Progenitor cell of endocrine pancreas (in vitro differentiated cells): ENCODE measurements around the gene BICC1. TPM values are rescaled to one million over a fixed set of nuclear protein-coding genes. Genes with fewer than 3 reads are reported as not detected.

Source experiments
- DNase-seq: peaks from one replicate; pipeline ENCODE4 v3.0.0; 2021; ENCODE audit warnings: low spot score; ENCODE audit not compliant: unreplicated experiment
- H3K27ac Mint-ChIP-seq: 2 replicates; pipeline ENCODE4 v1.8.0; 2021; ENCODE audit warnings: mild to moderate bottlenecking, moderate library complexity, mixed read lengths
- H3K27me3 Mint-ChIP-seq: 2 replicates; pipeline ENCODE4 v1.8.0; 2021; ENCODE audit warnings: mixed read lengths
- H3K36me3 Mint-ChIP-seq: 2 replicates; pipeline ENCODE4 v1.8.0; 2022; ENCODE audit warnings: mixed read lengths; ENCODE audit not compliant: insufficient read depth
- H3K4me1 Mint-ChIP-seq: 2 replicates; pipeline ENCODE4 v1.8.0; 2021; ENCODE audit warnings: low read depth, mixed read lengths
- H3K4me3 Mint-ChIP-seq: 2 replicates; pipeline ENCODE4 v1.8.0; 2021; ENCODE audit warnings: low read depth, mild to moderate bottlenecking, moderate library complexity, mixed read lengths
- H3K9me3 Mint-ChIP-seq: 2 replicates; pipeline ENCODE4 v1.8.0; 2021; ENCODE audit warnings: low read depth, mixed read lengths
- CTCF ChIP-seq: fragments of 200-600 bp; sonication (generic); IDR thresholded peaks from one replicate; pipeline ENCODE4 v1.5.0; 2021; ENCODE audit warnings: antibody characterized with exemption, mild to moderate bottlenecking; ENCODE audit not compliant: unreplicated experiment
- total RNA-seq: library from RNA; stranded (reverse); gene quantifications from 2 replicates; pipeline ENCODE4 v1.2.1, GENCODE V29; 2021

Gene BICC1
- total RNA-seq, 1 donor from 2014 or later: 4.9 TPM

- peaks cover 3% of the 10 kb centered on the region for H3K9me3 Mint-ChIP-seq
- no peak overlapping the region for H3K27ac Mint-ChIP-seq
- no peak for TF ChIP-seq CTCF
- H3K4me3 Mint-ChIP-seq: no peak overlapping the region
- no peaks in the 10 kb centered on the region for H3K27me3 Mint-ChIP-seq
- no peak for DNase-seq
- no peaks in the 10 kb centered on the region for H3K36me3 Mint-ChIP-seq
- peaks cover 1% of the 10 kb centered on the region for H3K4me1 Mint-ChIP-seq
Observed at GRCh38 chr10:58698777-58699356, 186.2 kb downstream of the BICC1 start.

GRCh38 chr10:58700591-58700990, 187.9 kb downstream of the BICC1 start:
- no peaks in the 10 kb centered on the region for H3K36me3 Mint-ChIP-seq
- no peak overlapping the region for H3K27ac Mint-ChIP-seq

GRCh38 chr10:58701405-58702135, 188.9 kb downstream of the BICC1 start:
- Mint-ChIP-seq H3K4me3 (no peak overlapping the region), H3K27me3 (no peaks in the 10 kb centered on the region), H3K4me1 (peaks cover 1% of the 10 kb centered on the region), H3K36me3 (no peaks in the 10 kb centered on the region), H3K9me3 (peaks cover 2% of the 10 kb centered on the region), H3K27ac (no peak overlapping the region)
- TF ChIP-seq CTCF: no peak
- no peak for DNase-seq

More at GRCh38 chr10:58700591-58700990, 187.9 kb downstream of the BICC1 start:
- no peak for DNase-seq
- Mint-ChIP-seq H3K4me3 (no peak overlapping the region), H3K4me1 (peaks cover 1% of the 10 kb centered on the region), H3K9me3 (no peaks in the 10 kb centered on the region), H3K27me3 (no peaks in the 10 kb centered on the region)
- no peak for TF ChIP-seq CTCF

GRCh38 chr10:58704226-58704625, 191.6 kb downstream of the BICC1 start:
- no peak for DNase-seq
- H3K27ac Mint-ChIP-seq: no peak overlapping the region
- H3K9me3 Mint-ChIP-seq: peaks cover 4% of the 10 kb centered on the region
- no peaks in the 10 kb centered on the region for H3K4me1 Mint-ChIP-seq
- no peaks in the 10 kb centered on the region for H3K27me3 Mint-ChIP-seq
- H3K4me3 Mint-ChIP-seq: no peak overlapping the region
- TF ChIP-seq CTCF: no peak
- peaks cover 1% of the 10 kb centered on the region for H3K36me3 Mint-ChIP-seq

GRCh38 chr10:58704671-58705141, 192.0 kb downstream of the BICC1 start:
- Mint-ChIP-seq H3K4me1 (no peaks in the 10 kb centered on the region), H3K27me3 (no peaks in the 10 kb centered on the region), H3K4me3 (no peak overlapping the region), H3K36me3 (peaks cover 1% of the 10 kb centered on the region), H3K9me3 (peaks cover 4% of the 10 kb centered on the region), H3K27ac (no peak overlapping the region)
- DNase-seq: no peak
- TF ChIP-seq CTCF: no peak
